CD1c-positive myeloid dendritic cell (primary cell): Measurements from ENCODE around the gene ASB10.

ENCODE experiments used
- DNase-seq: peaks from one replicate; pipeline ENCODE4 v3.0.0-alpha.2; 2016; ENCODE audit errors: extremely low spot score

ASB10 gene

DNA sequence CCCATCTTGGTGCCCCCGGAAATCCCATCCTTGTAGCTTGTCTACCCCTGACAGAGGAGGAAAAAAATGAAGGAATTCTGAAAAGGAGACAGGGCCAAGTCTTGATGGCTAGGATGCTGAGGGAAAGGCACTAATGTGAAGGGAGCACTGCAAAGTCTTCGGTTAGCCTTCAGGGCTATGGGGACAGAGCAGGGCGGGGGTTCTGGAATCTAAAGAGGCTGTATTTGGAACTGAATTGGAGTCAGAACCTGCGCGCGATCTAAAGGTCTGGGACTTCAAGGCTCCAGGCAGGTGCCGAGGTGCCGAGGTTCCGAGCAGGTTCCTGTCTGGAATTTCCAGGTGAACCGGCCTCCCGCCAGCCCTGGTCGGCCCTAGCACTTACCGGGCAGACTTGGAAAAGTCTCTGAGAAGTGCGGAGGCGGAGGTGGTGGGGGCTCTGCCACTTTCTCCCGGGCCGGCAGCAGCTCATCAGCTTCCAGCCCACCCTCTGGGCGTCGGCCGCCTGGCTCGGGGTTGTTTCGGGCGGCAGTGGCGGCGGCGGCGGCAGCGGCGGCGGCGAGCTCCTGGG is 20.3 kb downstream of the ASB10 start:
- no peak for DNase-seq

- DNase-seq = no peak
Measured at GRCh38 chr7:151161757-151162156, 25.3 kb downstream of the ASB10 start.

- DNase-seq = no peak
Measured at GRCh38 chr7:151157645-151158329, 29.3 kb downstream of the ASB10 start.

DNA sequence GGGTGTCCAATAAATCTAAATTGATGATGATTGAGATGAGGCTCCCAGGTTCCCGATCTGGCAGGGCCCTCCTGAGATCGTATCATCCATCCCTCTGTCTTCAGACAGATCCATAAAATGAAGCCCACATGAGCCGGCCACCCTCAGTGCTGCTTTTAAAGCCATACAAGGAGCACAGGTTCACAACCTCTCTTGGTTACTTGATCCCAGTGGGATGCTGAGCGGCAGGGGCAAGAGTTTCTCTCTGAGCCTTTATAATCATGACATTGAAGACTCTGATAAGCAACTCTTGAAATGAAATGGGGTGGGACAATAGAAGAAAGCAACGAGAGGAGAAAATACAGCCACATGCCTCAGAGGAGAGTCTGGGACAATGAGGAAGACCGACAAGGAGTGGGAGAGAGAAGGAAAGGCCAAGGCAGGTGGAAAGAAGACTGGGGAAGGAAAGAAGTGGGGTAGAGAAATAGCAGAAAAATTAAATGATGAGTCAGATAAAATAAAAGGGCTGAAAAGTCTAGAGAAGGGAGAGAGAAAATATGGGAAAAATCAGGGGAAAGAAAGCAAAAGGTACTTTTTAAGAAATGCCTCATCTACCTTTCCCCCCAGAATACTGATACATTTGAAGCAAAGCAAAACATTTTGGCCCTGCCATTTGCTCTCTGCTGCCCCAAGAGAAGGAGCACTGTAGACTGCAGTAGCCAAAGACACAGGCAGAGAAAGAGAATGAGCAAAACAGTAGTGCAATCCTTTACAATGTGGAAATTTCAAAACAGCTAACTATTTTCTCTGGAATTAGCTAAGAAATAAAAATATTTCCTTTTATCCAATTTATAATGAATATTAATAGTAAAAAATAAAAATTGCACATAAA is 34.2 kb downstream of the ASB10 start:
- no peak for DNase-seq

DNA sequence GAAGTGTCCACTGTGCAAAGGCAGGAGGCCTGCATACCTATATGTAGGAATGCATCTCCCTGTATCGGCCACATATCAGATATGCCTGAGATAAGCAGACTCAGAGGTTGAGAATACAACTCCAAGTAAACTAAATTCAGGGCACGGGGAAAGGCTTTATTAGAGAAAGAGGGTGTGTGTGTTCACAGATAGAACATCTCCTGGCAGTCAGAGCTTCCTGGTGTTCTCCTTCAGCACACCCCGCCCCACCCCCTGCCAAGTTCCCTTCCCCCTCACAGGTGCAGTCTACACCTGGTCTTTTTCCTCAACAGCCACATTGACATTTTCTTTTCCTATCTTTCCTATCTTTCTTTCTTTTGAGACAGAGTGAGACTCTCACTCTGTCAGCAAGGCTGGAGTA is 36.7 kb downstream of the ASB10 start:
- no peak for DNase-seq

GRCh38 chr7:151148319-151149259 is 38.5 kb downstream of the ASB10 start:
- no peak for DNase-seq

GRCh38 chr7:151146761-151147160 is 40.3 kb downstream of the ASB10 start:
- DNase-seq = no peak

DNA sequence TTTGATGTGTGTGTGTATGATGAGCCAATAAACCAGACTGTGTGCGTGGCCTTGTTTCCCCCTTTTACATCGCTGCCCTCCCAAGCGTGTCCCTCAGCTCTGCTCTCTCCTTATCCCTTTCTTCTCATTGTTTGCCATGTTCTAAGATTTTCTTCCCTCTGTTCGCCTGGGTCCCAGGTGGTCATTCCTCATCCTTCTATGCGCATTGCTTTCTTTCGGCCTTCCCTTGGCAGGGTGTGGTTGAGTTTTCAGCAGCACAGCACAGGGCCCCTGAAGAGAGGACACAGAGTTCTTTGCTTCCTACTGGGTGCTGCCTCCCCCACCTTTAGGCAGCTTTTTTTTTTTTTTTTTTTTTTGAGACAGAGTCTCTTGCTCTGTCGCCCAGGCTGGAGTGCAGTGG is 42.7 kb downstream of the ASB10 start:
- no peak for DNase-seq

DNA sequence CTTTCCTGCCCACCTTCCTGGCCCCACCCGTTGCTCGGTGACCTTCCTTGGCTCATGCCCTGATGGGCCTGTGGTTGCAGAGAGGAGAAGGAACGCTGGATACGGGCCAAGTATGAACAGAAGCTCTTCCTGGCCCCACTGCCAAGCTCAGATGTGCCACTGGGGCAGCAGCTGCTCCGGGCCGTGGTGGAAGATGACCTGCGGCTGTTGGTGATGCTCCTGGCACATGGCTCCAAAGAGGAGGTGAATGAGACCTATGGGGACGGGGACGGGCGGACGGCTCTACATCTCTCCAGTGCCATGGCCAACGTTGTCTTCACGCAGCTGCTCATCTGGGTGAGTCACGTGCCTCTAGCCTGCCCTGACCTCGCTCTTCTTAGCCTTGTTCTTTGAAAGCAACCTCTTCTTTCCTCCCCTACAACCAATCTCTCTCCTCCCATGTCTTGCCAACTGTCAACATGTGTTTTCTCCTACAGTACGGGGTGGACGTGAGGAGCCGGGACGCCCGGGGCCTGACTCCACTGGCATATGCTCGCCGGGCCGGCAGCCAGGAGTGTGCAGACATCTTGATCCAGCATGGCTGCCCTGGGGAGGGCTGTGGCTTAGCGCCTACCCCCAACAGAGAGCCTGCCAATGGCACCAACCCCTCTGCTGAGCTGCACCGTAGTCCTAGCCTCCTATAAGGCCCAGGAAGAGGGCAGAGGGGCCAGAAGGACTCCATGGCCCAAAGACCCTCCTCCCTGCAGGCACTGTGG is 43.6 kb downstream of the ASB10 start:
- no peak for DNase-seq

DNA sequence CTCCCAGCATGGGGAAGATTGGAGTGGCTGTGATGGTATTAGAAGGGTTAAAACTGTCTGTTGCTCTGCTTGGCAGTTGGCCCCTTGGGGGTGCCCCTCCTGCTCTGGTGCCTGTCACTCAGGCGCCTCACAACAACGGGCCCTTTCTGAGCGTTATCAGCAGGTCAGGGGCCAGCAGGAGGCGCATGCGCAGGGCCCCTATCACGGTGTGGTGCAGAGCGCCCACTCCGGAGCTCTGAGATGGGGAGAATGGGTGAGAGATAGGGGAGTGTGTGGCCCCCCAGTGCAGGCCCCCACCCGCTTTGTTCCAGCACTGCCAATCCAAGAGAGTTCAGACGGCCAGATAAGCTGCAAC is 44.4 kb downstream of the ASB10 start:
- DNase-seq = no peak

DNA sequence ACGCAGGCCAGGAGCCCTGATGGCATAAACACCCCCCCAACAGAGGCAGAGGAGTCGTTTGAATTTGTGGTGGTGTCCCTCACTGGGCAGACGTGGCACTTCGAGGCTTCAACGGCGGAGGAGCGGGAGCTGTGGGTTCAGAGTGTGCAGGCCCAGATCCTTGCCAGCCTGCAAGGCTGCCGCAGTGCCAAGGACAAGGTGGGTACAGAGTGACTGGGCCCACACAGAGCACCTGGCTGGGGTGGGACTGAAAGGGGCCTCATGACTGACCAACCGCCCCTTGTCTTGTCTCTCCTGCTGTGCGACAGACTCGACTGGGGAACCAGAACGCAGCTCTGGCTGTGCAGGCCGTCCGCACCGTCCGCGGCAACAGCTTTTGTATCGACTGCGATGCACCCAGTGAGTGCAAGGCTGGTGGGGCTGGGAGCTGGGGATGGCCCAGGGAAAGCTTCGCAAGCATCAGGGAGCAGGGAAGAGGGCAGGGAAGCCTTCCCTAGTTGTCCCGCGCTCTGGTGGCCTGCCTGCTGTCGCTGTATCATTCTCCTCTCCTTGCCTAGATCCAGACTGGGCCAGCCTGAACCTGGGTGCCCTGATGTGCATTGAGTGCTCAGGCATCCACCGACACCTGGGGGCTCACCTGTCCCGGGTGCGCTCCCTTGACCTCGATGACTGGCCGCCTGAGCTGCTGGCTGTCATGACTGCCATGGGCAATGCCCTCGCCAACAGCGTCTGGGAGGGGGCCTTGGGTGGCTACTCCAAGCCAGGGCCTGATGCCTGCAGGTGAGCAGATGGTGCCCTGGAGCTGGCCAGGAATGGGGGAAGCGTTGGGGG is 45.0 kb downstream of the ASB10 start:
- no peak for DNase-seq

DNA sequence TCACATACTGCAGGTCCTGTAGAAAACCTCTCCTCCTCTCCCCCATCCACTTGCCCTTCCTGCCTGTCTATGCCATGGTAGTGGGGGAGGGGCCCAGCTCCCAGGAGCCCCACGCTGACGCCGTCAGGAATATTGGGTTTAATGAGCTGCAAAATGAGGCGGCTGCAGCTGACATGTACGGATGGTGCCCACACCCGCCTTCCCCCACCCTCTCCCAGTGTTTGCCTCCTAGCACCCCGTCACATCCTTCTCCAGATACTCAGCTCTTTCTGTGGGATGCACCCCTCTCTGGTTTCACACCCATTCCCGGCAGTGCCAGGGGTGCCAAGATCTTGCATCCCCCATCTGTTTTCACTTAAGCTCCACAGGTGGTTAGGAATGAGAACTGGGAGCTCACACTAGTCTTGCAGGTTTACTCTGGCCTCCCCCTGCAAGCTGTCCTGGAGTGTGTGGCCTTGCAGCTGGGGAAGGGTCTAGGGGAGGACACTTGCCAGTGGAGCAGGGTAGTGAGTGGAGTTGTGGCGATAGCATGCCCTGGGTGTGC is 45.7 kb downstream of the ASB10 start:
- DNase-seq = no peak

- DNase-seq = no peak
Measured at GRCh38 chr7:151140826-151141225, 46.2 kb downstream of the ASB10 start.

GRCh38 chr7:151139791-151140190 is 47.3 kb downstream of the ASB10 start:
- DNase-seq = no peak

DNA sequence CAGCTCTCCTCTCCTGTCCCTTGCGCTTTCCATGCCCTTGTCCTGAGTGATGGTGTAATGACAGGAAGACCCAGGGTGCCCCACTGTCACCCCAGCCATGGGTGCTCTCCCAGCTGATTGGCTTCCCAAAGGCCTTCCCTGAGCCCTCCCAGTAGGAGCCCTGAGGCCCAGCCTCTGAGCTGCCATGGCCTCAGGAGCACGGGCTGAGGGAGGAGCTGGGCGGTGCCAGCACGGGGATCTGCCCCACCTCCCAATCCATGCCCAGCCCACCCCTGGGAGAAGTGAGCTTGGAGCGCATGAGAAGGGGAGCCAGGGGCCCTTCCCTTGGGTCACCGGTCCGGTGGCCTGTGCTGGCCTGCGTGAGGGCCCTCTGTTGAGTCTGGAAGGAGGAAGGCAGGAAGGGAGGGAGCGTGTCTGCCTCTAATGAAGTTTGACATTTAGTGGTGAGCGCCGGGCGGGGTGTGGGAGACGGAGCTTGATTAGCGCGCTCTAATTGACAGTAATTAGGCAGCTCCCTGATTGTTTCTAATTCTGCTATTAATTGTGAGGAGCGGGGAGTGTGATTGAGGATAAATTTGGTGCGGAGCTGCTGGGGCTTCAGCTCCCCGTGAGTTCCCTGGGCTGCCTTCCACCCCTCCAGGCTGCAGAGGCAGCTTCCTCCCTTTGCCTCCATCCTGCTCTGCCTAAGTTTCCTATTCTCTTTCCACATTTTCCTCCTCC is 47.8 kb downstream of the ASB10 start:
- no peak for DNase-seq

GRCh38 chr7:151138153-151138851 is 48.7 kb downstream of the ASB10 start:
- no peak for DNase-seq

- no peak for DNase-seq
Measured at GRCh38 chr7:151137791-151138152, 49.3 kb downstream of the ASB10 start.

DNA sequence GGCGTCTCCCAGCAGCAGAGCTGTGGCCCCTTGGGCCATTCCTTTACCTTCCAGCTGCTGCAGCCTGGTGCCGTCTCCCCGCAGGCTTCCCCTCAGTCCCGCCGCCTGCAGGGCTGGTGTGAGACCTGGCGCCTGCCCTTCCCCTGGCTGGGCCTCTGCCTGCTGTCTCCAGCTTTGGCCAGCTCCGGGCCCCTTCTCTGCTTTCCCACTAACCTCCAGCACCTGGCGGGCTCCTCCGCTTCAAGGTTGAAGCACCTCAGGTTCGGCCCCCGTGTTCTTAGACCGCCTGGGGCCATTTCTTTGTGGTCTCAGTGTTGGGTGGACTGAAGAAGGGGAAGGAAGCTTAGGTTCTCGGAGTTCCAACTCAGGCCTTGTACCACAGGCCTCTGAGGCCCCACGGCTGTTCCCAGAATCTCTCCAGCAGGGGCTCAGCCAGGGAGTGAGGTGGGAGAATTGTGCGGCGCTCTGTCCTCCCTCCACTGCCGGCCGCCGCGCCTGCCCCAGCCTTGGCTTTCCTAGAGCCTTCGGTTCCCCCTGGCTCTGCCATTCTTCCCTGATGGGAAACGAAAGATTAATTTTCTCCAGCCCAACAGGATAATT is 49.9 kb downstream of the ASB10 start:
- no peak for DNase-seq
